PC-9 (cell line): ENCODE measurements around the gene PACSIN1. TPM values are rescaled to one million over a fixed set of nuclear protein-coding genes. Genes with fewer than 3 reads are reported as not detected.

Experiments used
- BruUV-seq: library from RNA; stranded (reverse); fragments of 400-500 nt; replicated peaks from 2 replicates; lab custom pipeline; 2021; lab: Mats Ljungman, UMichigan
- CTCF ChIA-PET: fragments of 300-600 bp; sonication (Branson Sonifier 250); formaldehyde crosslinking; loops from one replicate; lab custom pipeline; 2022; ENCODE audit warnings: antibody characterized with exemption; lab: Charles Lee
- POLR2A ChIA-PET: fragments of 300-600 bp; sonication (Branson Sonifier 250); formaldehyde crosslinking; loops from one replicate; lab custom pipeline; 2022; ENCODE audit warnings: antibody characterized with exemption; ENCODE audit not compliant: unreplicated experiment; lab: Charles Lee
- DNase-seq, 2 experiments: peaks; one replicate each; pipeline versions ENCODE4 v3.0.0 to v3.0.0-alpha.2; 2015 to 2022; ENCODE audit warnings: mixed read lengths in 1 of 2
- H2AFZ ChIP-seq: fragments of 200-600 bp; sonication (generic); 2 replicates; pipeline ENCODE4 v1.8.1; 2017; ENCODE audit warnings: antibody characterized with exemption
- H3F3A ChIP-seq: fragments of 200-600 bp; sonication (generic); 2 replicates; pipeline ENCODE4 v1.8.1; 2017; ENCODE audit warnings: antibody characterized with exemption, mild to moderate bottlenecking, low read depth; ENCODE audit not compliant: insufficient read depth
- H3K27ac ChIP-seq: fragments of 200-600 bp; sonication (generic); 2 replicates; pipeline ENCODE4 v1.6.1; 2016; ENCODE audit warnings: mixed run types
- H3K27me3 ChIP-seq: fragments of 200-600 bp; sonication (generic); 2 replicates; pipeline ENCODE4 v1.6.1; 2016; ENCODE audit warnings: low read depth, mixed run types; ENCODE audit not compliant: insufficient read depth
- H3K36me3 ChIP-seq: fragments of 200-600 bp; sonication (generic); 2 replicates; pipeline ENCODE4 v1.6.1; 2016; ENCODE audit warnings: low read depth, mixed run types
- H3K4me1 ChIP-seq: fragments of 200-600 bp; sonication (generic); replicated peaks from 2 replicates; pipeline ENCODE4 v1.6.1; 2016; ENCODE audit warnings: mixed run types; ENCODE audit not compliant: insufficient read depth
- H3K4me2 ChIP-seq: fragments of 200-600 bp; sonication (generic); 2 replicates; pipeline ENCODE4 v1.6.1; 2017; ENCODE audit warnings: mixed run types
- H3K4me3 ChIP-seq: fragments of 200-600 bp; sonication (generic); 2 replicates; pipeline ENCODE4 v1.6.1; 2016; ENCODE audit warnings: mixed run types
- H3K79me2 ChIP-seq: fragments of 200-600 bp; sonication (generic); 2 replicates; pipeline ENCODE4 v1.6.1; 2017; ENCODE audit warnings: low read depth, mixed run types
- H3K9me2 ChIP-seq: fragments of 200-600 bp; sonication (generic); 2 replicates; pipeline ENCODE4 v1.8.1; 2017; ENCODE audit warnings: mild to moderate bottlenecking; ENCODE audit not compliant: insufficient read depth
- H3K9me3 ChIP-seq: fragments of 200-600 bp; sonication (generic); 2 replicates; pipeline ENCODE4 v1.8.1; 2016; ENCODE audit warnings: low read depth; ENCODE audit not compliant: insufficient read depth
- H4K20me1 ChIP-seq: fragments of 200-600 bp; sonication (generic); 2 replicates; pipeline ENCODE4 v1.8.1; 2017; ENCODE audit not compliant: insufficient read depth
- EZH2 ChIP-seq: fragments of 200-600 bp; sonication (generic); IDR thresholded peaks from 2 replicates; pipeline ENCODE4 v1.8.0; 2017; ENCODE audit warnings: antibody characterized with exemption, low read depth
- intact Hi-C: fragments of 100-400 bp; cut with micrococcal nuclease; formaldehyde crosslinking; loops from one replicate; pipeline ENCODE4 v1.10.0; 2022; ENCODE audit not compliant: unreplicated experiment
- total RNA-seq: library from RNA; stranded (reverse); gene quantifications from 2 replicates; pipeline ENCODE4 v1.2.3, GENCODE V29; 2021
- TF ChIP-seq, protein P1 (sequence below): fragments of 200-600 bp; sonication (generic); conservative IDR thresholded peaks from 2 replicates; pipeline ENCODE4 v1.6.1; 2017; ENCODE audit warnings: mixed run types, antibody characterized with exemption, mild to moderate bottlenecking, moderate library complexity

The PACSIN1 gene
- total RNA-seq, 1 experiment from 2014 or later = 5.0 TPM

DNA sequence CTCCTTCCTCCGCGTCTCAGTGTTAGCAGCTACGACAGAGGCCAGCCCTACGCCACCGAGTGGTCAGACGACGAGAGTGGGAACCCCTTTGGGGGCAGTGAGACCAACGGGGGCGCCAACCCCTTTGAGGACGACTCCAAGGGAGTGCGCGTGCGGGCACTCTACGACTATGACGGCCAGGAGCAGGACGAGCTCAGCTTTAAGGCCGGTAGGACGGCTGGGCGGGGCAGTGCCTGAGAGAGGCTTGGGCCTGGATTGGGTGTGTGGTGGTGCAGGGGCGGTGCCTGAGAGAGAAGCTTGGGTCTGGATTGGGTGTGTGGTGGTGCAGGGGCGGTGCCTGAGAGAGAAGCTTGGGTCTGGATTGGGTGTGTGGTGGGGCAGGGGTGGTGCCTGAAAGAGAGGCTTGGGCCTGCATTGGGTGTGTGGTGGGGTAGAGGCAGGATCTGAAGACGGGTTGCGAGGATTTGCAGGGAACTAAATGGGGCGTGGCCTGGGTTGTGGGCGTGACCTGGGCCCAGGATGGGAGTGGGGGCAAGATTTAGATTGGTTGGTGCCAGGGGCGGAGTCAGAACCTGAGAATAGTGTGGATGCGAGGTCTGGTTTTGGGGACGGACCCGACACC, 65.8 kb downstream of the PACSIN1 start:
- H3K9me3 ChIP-seq = no peaks in the 10 kb centered on the region
- no peak for TF ChIP-seq EZH2
- TF ChIP-seq, protein P1, sequence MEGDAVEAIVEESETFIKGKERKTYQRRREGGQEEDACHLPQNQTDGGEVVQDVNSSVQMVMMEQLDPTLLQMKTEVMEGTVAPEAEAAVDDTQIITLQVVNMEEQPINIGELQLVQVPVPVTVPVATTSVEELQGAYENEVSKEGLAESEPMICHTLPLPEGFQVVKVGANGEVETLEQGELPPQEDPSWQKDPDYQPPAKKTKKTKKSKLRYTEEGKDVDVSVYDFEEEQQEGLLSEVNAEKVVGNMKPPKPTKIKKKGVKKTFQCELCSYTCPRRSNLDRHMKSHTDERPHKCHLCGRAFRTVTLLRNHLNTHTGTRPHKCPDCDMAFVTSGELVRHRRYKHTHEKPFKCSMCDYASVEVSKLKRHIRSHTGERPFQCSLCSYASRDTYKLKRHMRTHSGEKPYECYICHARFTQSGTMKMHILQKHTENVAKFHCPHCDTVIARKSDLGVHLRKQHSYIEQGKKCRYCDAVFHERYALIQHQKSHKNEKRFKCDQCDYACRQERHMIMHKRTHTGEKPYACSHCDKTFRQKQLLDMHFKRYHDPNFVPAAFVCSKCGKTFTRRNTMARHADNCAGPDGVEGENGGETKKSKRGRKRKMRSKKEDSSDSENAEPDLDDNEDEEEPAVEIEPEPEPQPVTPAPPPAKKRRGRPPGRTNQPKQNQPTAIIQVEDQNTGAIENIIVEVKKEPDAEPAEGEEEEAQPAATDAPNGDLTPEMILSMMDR = no peak
- intact Hi-C loops = no loop called here
- H3K4me2 ChIP-seq = no peak overlapping the region
- no peaks in the 10 kb centered on the region for H4K20me1 ChIP-seq
- no peaks in the 10 kb centered on the region for H3K36me3 ChIP-seq
- ChIA-PET CTCF (no interaction called here), POLR2A (no interaction called here)
- H2AFZ ChIP-seq = no peak overlapping the region
- H3K4me3 ChIP-seq = no peak overlapping the region
- no peaks in the 10 kb centered on the region for H3K9me2 ChIP-seq
- no peaks in the 10 kb centered on the region for H3K79me2 ChIP-seq
- H3F3A ChIP-seq = peaks cover 9% of the 10 kb centered on the region; the same call in 1 of the 2 replicates
- no peak overlapping the region for H3K27ac ChIP-seq
- no peak for DNase-seq
- H3K27me3 ChIP-seq = no peaks in the 10 kb centered on the region
- H3K4me1 ChIP-seq = peaks cover 19% of the 10 kb centered on the region
- no TSS peak for BruUV-seq

DNA sequence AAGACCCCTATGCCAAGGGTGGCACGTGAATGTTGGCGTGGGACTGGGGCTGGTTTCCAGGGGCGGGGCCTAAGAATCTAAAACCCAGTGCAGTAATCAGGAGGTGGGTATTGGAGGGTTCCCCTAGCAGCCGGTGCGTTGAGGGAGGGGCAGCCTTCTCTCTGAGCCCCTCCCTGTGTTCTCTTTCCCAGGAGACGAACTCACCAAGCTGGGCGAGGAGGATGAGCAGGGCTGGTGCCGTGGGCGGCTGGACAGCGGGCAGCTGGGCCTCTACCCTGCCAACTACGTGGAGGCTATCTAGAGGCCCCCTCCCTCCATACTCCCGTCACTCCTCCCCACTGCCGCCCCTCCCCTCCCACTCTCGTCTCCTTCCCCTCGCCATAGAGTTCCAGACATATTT, 66.4 kb downstream of the PACSIN1 start:
- H3K4me3 ChIP-seq = no peak overlapping the region
- H3K9me3 ChIP-seq = no peaks in the 10 kb centered on the region
- CTCF ChIA-PET = interaction anchor here (0.6 kb wide), 1 partner anchor 162 kb away, joined by 6 read pairs; no protein-coding TSS in a partner anchor
- no peaks in the 10 kb centered on the region for H3K36me3 ChIP-seq
- H2AFZ ChIP-seq = no peak overlapping the region
- no peak overlapping the region for H3K27ac ChIP-seq
- POLR2A ChIA-PET = no interaction called here
- no peaks in the 10 kb centered on the region for H4K20me1 ChIP-seq
- no peaks in the 10 kb centered on the region for H3K79me2 ChIP-seq
- DNase-seq = no peak
- peaks cover 14% of the 10 kb centered on the region; the same call in 1 of the 2 replicates for H3F3A ChIP-seq
- H3K4me2 ChIP-seq = no peak overlapping the region
- intact Hi-C loops = no loop called here
- no peak for TF ChIP-seq EZH2
- TF ChIP-seq, protein P1 = no peak
- no peaks in the 10 kb centered on the region for H3K27me3 ChIP-seq
- H3K9me2 ChIP-seq = no peaks in the 10 kb centered on the region
- H3K4me1 ChIP-seq = peaks cover 21% of the 10 kb centered on the region
- BruUV-seq = no TSS peak

DNA sequence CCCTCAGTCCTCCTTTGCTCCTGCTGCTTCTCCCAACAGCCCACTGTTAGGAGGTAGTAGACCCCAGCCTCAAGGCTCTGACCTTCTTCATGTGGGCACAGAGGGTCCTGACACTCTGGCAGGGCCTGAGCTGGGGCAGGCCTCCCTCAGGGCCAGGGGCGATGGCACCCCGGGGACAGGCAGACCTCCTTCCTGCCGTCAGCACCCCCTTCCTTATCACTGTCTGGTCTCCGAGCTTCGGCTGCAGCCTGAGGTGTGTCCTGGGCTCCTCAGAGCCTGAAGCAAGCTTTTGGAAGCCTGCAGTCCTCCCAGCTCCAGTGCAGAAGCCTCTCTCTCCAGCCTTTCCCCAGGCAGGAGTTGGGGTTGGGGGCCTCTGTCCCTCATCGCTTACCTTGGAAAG, 68.3 kb downstream of the PACSIN1 start:
- intact Hi-C loops = no loop called here
- H3F3A ChIP-seq = peaks cover 15% of the 10 kb centered on the region; the same call in 1 of the 2 replicates
- no peaks in the 10 kb centered on the region for H3K27me3 ChIP-seq
- DNase-seq = no peak
- no peak overlapping the region for H3K4me3 ChIP-seq
- TF ChIP-seq, protein P1 = no peak
- no peak for TF ChIP-seq EZH2
- ChIA-PET POLR2A (interaction anchor here (0.6 kb wide), 1 partner anchor 65 kb away, joined by 3 read pairs; no protein-coding TSS in a partner anchor), CTCF (no interaction called here)
- H3K4me1 ChIP-seq = peaks cover 18% of the 10 kb centered on the region
- no peak overlapping the region for H3K27ac ChIP-seq
- no peaks in the 10 kb centered on the region for H3K9me3 ChIP-seq
- H4K20me1 ChIP-seq = no peaks in the 10 kb centered on the region
- H3K4me2 ChIP-seq = no peak overlapping the region
- no peaks in the 10 kb centered on the region for H3K79me2 ChIP-seq
- no peak overlapping the region for H2AFZ ChIP-seq
- no peaks in the 10 kb centered on the region for H3K9me2 ChIP-seq
- no TSS peak for BruUV-seq
- no peaks in the 10 kb centered on the region for H3K36me3 ChIP-seq
